HG02840 (cell line): Measurements from ENCODE around the gene ITGA3.

Experiments
- ATAC-seq: cut with Tn5 transposase; IDR thresholded peaks from one replicate; pipeline ENCODE4 v1.9.1; 2021; ENCODE audit warnings: mild to moderate bottlenecking, moderate library complexity, moderate number of reproducible peaks; ENCODE audit not compliant: unreplicated experiment, low FRiP score

Gene ITGA3

DNA sequence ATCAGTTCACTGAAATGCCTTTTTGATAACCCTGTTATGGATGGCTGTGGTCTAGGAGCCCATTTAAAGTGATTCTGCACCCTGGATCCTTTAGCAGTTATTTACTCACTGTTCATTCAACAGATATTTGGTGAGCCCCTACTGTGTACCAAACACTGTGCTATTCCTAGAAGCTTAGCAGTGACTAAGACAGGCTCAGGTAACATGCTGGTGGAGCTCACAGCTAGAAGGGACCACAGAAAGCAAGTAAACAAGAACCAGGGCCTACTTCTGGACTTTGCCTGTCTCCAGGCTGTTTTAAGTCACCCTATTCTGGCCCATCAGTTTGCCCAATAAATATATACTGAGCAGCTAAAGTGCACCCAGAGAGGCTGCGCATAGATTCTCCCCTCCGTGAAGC is 11.1 kb downstream of the ITGA3 start:
- ATAC-seq = no peak

DNA sequence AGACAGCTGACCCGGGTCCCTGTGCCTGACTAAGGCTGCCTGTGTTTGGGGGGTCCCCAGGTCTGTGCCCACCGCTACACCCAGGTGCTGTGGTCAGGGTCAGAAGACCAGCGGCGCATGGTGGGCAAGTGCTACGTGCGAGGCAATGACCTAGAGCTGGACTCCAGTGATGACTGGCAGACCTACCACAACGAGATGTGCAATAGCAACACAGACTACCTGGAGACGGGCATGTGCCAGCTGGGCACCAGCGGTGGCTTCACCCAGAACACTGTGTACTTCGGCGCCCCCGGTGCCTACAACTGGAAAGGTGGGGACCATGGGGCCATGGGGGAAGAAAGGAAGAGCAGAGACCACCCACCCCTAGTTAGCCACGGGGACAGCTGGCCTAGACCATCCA is 12.1 kb downstream of the ITGA3 start:
- ATAC-seq = no peak

DNA sequence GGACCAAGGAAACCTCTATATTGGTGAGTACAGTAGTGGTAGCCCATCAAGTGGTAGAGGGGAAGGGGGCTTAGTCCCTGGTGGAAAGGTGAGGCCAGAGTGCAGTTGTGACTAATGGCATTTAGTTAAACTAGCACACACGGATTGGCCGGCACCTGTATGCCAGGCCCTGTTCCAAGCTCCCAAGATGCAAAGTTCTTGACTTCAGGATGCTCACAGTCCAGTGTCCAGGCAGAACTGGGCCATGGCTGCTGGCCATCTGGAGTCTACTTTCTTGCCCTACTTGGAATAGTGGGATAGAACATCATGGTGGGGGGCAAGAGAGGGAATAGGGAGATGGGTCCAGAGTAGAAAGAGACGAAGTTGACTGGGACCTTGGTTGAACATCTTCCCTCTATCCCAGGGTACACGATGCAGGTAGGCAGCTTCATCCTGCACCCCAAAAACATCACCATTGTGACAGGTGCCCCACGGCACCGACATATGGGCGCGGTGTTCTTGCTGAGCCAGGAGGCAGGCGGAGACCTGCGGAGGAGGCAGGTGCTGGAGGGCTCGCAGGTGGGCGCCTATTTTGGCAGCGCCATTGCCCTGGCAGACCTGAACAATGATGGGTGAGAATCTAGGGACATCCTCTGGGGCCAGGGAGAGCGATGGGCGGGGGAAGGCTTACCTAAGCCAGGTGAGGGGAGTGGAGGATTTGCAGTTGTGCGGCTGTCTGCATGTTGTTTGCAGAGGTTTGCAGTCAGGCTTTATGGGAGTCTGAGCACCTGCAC is 15.2 kb downstream of the ITGA3 start:
- ATAC-seq = no peak

DNA sequence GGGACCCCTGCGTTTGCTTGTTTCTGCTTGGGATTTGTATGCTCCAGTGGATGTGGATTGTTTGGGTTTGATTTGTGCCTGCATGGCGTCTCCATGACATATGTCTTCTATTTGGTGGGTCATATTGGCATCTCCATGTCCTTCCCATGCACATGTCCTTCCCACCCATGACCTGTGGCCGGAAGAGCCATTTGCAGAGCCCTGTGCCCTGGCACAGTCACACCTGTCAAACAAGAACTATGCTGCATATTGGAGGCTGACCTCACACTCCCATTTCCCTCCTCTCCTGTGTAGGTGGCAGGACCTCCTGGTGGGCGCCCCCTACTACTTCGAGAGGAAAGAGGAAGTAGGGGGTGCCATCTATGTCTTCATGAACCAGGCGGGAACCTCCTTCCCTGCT is 15.8 kb downstream of the ITGA3 start:
- no peak for ATAC-seq

DNA sequence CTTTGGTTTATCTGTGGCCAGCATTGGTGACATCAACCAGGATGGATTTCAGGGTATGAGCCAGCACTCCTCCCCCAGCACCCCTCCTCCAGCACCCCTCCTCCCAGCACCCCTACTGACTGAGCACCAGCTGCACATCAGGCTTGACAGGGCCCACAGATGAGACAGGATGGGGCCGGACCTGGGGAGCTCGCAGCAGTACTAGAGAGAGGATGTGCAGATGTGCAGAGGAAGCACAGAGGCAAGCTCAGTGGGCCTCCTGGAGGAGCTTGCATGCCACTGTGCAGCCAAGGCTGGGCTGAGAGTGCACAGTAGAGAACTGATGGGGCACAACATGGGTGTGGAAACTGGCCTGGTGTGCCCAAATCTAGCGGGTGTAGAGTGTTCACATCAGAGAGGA is 16.2 kb downstream of the ITGA3 start:
- no peak for ATAC-seq

DNA sequence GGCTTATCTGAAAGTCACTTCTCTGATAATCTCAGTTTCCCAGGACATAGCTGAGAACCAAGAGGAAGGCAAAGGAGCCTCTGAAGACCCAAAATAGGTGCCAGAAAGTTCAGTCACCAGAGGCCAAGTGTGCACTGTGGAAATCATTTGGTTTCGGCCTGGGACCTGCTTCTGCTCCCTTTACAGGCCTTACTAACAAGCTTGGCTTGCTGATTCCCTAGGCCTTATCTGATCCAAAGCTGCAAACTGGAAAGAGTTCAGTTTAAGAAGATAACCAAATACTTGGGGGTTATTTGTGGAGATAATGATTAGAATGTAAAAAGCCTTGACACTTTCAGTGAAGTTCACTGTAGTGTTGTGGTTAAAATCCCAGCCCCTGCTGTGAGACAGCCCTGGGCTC is 17.0 kb downstream of the ITGA3 start:
- ATAC-seq = no peak

DNA sequence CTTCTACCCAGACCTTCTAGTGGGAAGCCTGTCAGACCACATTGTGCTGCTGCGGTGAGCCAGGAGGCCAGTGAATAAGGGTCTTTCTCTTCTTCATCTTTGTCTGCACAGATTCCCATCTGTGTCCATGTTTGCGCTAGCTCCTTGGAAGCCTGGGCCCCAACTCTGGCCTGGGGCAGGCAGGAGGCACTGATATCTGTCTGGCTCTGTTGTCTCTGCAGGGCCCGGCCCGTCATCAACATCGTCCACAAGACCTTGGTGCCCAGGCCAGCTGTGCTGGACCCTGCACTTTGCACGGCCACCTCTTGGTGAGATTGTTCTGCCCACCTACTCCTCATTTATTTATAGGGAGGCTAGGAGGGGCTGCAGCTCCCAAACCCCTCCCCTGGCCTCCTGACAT is 18.3 kb downstream of the ITGA3 start:
- no peak for ATAC-seq

DNA sequence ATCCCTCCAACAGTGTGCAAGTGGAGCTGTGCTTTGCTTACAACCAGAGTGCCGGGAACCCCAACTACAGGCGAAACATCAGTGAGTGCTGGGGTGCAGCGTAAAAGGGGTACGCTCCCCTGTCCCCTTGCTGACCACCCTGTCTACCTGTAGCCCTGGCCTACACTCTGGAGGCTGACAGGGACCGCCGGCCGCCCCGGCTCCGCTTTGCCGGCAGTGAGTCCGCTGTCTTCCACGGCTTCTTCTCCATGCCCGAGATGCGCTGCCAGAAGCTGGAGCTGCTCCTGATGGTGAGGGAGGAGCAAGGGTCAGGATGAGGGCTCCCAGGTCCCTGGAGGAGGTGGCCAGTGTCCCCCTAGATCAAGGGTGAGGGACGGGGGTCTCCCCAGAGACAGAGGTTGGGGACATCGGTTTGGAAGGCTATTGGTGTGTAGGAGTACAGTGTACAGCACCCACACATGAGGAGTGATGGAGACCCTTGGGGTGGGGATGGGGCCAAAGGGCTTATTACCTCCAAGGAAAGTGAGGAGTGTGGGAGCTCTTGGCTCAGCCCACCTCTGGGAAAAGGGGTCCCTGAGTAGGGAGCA is 19.6 kb downstream of the ITGA3 start:
- no peak for ATAC-seq

DNA sequence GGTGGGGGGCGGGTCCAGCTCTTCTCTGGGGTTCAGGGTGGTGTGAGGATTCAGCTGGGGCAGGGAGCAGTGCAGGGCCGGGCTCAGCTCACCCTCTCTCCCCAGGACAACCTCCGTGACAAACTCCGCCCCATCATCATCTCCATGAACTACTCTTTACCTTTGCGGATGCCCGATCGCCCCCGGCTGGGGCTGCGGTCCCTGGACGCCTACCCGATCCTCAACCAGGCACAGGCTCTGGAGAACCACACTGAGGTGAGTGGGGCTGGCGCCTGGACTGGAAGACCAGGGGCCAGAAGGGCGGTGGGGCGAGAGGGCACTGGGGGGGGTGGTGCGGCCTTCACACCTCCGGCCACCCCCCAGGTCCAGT is 20.3 kb downstream of the ITGA3 start:
- ATAC-seq = no peak

DNA sequence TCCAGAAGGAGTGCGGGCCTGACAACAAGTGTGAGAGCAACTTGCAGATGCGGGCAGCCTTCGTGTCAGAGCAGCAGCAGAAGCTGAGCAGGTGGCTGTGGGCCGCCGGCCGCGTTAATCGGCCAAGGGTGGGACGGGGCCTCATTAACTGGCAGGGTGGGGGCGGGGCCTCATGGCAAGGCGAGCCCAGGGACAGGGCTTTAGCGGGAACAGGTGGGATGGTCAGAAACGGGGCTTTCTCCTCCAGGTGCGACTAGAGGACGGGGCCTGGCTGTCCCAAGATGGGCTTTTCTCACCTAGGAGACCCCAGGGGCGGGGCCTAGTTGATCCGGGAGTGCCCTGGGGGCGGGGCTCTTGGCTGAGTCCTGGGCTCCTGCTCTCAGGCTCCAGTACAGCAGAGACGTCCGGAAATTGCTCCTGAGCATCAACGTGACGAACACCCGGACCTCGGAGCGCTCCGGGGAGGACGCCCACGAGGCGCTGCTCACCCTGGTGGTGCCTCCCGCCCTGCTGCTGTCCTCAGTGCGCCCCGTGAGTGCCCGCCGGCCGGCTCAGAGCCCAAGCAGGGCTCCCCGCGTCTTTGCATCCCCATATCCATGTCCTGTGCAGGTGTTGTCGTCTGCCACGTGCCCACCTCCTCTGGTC is 20.8 kb downstream of the ITGA3 start:
- no peak for ATAC-seq

DNA sequence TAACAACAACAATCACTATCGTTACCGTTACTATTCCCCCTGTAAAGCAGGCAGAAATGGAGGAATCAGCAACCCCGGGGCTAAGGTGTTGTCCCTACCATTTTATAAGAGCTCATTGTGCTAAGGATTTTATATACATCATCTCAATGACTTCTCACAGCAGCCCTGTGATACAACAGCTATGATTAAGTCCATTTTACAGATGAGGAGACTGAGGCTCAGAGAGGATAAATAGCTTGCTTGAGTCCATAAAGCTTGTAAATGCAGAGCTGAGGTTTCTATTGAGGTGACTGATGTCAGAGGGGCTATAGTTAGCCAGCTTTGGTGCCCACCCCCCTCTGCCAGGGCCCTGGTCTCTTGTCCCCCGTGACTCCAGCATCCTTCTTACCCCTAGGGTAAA is 22.5 kb downstream of the ITGA3 start:
- no peak for ATAC-seq

DNA sequence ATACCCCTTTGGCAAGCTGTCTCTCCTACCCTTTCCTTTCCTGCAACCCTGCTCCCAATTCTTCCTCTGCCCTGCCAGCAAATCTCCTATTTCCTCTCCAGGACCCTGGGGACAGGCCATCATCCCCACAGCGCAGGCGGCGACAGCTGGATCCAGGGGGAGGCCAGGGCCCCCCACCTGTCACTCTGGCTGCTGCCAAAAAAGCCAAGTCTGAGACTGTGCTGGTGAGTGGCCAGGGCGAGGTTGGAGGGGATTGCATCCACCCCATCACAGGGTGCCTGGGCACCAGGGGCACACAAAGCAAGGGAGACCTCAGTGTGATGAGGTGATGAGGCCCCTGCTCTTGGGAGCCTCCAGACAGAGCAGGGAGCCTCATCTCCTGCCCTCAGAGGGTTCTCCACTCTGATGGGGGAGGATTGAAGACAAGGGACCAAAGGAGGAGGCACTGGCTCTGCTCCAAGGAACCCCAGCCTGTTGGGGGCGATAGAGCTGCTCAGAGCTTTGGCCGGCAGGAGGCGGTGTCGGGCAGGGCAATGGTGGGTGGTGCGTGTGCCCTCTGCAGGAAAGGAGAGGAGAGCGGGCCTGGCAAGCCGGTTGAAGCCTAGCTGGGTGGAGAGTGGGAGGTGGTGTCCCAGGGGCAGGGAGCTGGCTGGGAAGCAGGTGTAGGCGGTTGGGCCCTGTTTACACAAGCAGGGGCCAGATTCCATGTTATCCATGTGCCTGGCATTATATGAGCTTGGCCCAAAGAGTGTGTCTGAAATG is 23.6 kb downstream of the ITGA3 start:
- ATAC-seq = no peak

DNA sequence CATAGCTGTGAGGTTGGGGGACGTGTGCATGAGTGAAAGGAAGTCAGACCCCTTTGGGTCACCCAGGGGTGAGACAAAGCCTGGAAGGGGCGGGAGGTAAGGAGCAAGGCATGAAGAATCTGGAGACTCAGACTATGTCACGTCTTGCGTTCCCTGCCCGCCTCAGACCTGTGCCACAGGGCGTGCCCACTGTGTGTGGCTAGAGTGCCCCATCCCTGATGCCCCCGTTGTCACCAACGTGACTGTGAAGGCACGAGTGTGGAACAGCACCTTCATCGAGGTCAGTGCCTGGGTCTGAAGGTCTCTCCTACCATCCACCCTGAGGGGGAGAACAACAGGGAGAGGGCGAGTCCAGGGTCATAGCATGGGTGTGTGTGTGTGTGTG is 24.2 kb downstream of the ITGA3 start:
- no peak for ATAC-seq

DNA sequence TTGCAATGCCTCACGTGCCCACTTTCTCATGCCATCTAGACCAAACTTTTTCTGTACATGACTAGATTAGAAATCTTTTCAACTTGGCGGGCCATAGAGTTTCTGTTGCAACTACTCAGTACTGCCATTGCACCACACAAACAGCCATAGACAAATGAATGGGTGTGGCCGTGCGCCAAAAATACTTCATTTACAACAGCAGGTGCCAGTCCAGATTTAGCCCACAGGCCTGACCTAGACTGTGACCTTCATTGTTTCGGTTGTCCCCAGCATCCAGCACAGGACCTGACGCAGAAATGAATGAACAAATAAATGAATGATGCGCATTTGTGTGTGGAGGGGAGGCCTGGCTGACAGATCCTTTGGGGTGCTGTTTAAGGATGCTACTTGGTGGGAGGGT is 24.9 kb downstream of the ITGA3 start:
- ATAC-seq = no peak

DNA sequence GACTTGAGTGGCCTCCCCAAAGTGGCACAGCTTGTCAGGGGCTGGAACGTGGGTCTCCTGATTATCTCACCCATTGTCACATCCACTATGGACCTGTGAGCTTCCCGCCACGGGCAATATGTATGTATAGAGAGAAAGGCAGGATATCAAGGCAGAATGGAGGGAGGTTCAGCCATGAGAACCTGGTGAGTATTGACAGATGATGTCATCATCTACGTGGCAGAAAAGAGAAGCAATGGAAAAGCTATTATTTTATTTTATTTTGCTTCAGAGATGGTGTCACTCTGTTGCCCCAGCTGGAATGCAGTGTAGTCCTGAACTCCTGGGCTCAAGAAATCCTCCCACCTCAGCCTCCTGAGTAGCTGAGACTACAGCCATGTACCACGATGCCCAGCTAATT is 25.8 kb downstream of the ITGA3 start:
- no peak for ATAC-seq

DNA sequence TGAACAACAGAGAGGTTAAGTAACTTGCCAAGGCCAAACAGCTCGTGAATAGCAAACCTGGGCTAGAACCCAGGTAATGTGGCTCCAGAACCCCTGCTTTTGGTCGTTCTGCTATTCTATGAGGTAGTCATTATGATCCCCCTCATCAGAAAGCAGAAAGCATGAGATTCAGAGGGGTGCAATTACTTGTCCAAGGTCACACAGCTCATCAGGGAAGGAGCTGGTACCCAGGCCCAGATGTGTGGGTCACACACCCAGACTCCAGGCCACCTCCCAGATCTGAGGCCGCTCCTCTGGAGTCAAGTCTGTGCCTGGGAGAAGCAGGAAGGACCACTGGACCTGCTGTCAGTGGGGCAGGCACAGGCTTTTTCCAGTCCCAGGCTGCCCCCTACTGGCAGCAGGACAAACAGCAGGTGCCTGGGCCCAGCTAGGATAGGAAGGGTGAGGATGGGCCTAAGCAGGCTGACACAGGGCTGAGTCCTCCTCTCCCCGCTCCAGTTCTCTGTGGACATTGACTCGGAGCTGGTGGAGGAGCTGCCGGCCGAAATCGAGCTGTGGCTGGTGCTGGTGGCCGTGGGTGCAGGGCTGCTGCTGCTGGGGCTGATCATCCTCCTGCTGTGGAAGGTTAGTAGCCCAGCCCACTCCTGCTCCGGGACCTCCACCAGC is 31.5 kb downstream of the ITGA3 start:
- ATAC-seq = no peak

DNA sequence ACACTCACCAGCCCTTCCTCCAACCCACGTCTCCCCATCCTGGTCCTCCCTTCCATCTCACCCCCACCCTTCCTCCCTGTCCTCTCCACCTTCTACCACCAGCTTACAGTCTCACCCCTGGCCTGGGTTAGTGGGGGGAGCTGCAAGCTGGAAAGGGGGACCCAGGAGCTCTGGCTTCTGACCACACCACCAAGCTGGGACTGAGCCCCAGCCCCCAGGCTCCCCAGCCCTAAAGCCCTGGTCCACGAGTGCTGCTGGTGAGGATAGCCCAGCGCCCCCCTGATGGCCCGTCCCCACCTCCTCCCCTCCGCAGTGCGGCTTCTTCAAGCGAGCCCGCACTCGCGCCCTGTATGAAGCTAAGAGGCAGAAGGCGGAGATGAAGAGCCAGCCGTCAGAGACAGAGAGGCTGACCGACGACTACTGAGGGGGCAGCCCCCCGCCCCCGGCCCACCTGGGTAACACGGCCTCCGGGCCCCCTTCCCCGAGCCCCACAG is 32.0 kb downstream of the ITGA3 start:
- no peak for ATAC-seq

DNA sequence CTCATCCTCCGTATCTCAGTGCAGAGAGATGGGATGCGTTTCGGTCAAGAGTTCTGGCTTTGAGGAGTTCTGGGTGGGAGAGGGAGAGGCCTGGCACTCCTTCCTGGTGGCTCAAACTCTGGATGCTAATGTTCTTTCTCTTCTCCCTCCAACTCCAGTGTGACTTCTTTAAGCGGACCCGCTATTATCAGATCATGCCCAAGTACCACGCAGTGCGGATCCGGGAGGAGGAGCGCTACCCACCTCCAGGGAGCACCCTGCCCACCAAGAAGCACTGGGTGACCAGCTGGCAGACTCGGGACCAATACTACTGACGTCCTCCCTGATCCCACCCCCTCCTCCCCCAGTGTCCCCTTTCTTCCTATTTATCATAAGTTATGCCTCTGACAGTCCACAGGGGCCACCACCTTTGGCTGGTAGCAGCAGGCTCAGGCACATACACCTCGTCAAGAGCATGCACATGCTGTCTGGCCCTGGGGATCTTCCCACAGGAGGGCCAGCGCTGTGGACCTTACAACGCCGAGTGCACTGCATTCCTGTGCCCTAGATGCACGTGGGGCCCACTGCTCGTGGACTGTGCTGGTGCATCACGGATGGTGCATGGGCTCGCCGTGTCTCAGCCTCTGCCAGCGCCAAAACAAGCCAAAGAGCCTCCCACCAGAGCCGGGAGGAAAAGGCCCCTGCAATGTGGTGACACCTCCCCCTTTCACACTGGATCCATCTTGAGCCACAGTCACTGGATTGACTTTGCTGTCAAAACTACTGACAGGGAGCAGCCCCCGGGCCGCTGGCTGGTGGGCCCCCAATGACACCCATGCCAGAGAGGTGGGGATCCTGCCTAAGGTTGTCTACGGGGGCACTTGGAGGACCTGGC is 33.3 kb downstream of the ITGA3 start:
- no peak for ATAC-seq

DNA sequence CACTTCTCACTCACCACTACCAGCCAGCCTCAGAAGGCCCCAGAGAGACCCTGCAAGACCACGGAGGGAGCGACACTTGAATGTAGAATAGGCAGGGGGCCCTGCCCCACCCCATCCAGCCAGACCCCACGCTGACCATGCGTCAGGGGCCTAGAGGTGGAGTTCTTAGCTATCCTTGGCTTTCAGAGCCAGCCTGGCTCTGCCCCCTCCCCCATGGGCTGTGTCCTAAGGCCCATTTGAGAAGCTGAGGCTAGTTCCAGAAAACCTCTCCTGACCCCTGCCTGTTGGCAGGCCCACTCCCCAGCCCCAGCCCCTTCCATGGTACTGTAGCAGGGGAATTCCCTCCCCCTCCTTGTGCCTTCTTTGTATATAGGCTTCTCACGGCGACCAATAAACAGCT is 34.2 kb downstream of the ITGA3 start:
- no peak for ATAC-seq
